HL-60 (cell line): ENCODE measurements around the gene RAB15.

Source experiments
- DNase-seq, 2 experiments: peaks; one replicate each; pipeline ENCODE4 v3.0.0-alpha.2; 2010 to 2020; ENCODE audit warnings: low read depth in 1 of 2, low spot score in 1 of 2
- H3K27ac ChIP-seq: fragments of 250-450 bp; sonication (Bioruptor Pico); replicated peaks from 2 replicates; pipeline ENCODE4 v1.5.1; 2020; ENCODE audit warnings: mild to moderate bottlenecking, moderate library complexity
- H3K27me3 ChIP-seq: fragments of 250-450 bp; sonication (Bioruptor Pico); 2 replicates; pipeline ENCODE4 v1.5.1; 2021; ENCODE audit warnings: mild to moderate bottlenecking, moderate library complexity; ENCODE audit not compliant: insufficient read depth, poor library complexity, severe bottlenecking
- H3K4me3 ChIP-seq: replicated peaks from 2 replicates; pipeline ENCODE4 v1.5.1; 2011; ENCODE audit warnings: mild to moderate bottlenecking, control low read depth, low read length; ENCODE audit not compliant: insufficient read depth
- CTCF ChIP-seq: IDR thresholded peaks from one replicate; pipeline ENCODE4 v1.5.1; 2011; ENCODE audit warnings: low read length, control low read depth, inconsistent platforms; ENCODE audit not compliant: insufficient read depth
- GABPA ChIP-seq: IDR thresholded peaks from 2 replicates; pipeline ENCODE4 v1.6.1; 2012; ENCODE audit warnings: low read depth
- POLR2AphosphoS5 ChIP-seq: IDR thresholded peaks from 2 replicates; pipeline ENCODE4 v1.6.1; 2012; ENCODE audit warnings: low read depth
- REST ChIP-seq: IDR thresholded peaks from 2 replicates; pipeline ENCODE4 v1.6.1; 2012; ENCODE audit warnings: low read depth; ENCODE audit not compliant: insufficient replicate concordance
- SPI1 ChIP-seq: IDR thresholded peaks from 2 replicates; pipeline ENCODE4 v1.6.1; 2012; ENCODE audit warnings: low read depth, mild to moderate bottlenecking, borderline replicate concordance

The RAB15 gene

GRCh38 chr14:64906022-64906421 is 66.1 kb downstream of the RAB15 start:
- Histone ChIP-seq H3K4me3 (no peak overlapping the region), H3K27me3 (no peaks in the 10 kb centered on the region), H3K27ac (no peak overlapping the region)
- DNase-seq: no peak
- TF ChIP-seq GABPA: no peak
- TF ChIP-seq CTCF: no peak
- TF ChIP-seq POLR2AphosphoS5: no peak
- no peak for TF ChIP-seq REST
- TF ChIP-seq SPI1: no peak

- Histone ChIP-seq H3K27me3 (no peaks in the 10 kb centered on the region), H3K4me3 (no peak overlapping the region), H3K27ac (no peak overlapping the region)
- no peak for DNase-seq
- TF ChIP-seq GABPA (no peak), REST (no peak), POLR2AphosphoS5 (no peak), SPI1 (no peak), CTCF (no peak)
These were observed 72.2 kb downstream of the RAB15 start for GRCh38 chr14:64899958-64900357.
